Measurements from ENCODE around the gene TPCN2.

The TPCN2 gene

GRCh38 chr11:69151836-69152235, 103.1 kb downstream of the TPCN2 start:
- DNase-seq (ENCODE audit: low read depth): no peak

GRCh38 chr11:69152733-69153421, 104.1 kb downstream of the TPCN2 start:
- DNase-seq (ENCODE audit: low read depth): no peak

- DNase-seq (ENCODE audit: low read depth): no peak
Observed at GRCh38 chr11:69153661-69154060, 104.9 kb downstream of the TPCN2 start.

- no peak for DNase-seq (ENCODE audit: low read depth)
Observed at GRCh38 chr11:69154211-69154913, 105.6 kb downstream of the TPCN2 start.

GRCh38 chr11:69154938-69155301, 106.2 kb downstream of the TPCN2 start:
- no peak for DNase-seq (ENCODE audit: low read depth)

GRCh38 chr11:69155302-69156234, 106.8 kb downstream of the TPCN2 start, which contains the start of gene SMIM38:
SMIM38 (plus strand) TSS chr11:69155935; CDS start chr11:69157847, 1,912 bp downstream.
- no peak for DNase-seq (ENCODE audit: low read depth)

- DNase-seq (ENCODE audit: low read depth): no peak
Observed at GRCh38 chr11:69156235-69156639, 107.5 kb downstream of the TPCN2 start.

- no peak for DNase-seq (ENCODE audit: low read depth)
Observed at GRCh38 chr11:69156673-69157155, 108.0 kb downstream of the TPCN2 start.

- DNase-seq (ENCODE audit: low read depth): no peak
Observed at GRCh38 chr11:69157156-69157821, 108.6 kb downstream of the TPCN2 start.

- DNase-seq (ENCODE audit: low read depth): no peak
Observed at GRCh38 chr11:69157822-69158231, 109.1 kb downstream of the TPCN2 start.

GRCh38 chr11:69158301-69159149, 109.8 kb downstream of the TPCN2 start:
- no peak for DNase-seq (ENCODE audit: low read depth)

- no peak for DNase-seq (ENCODE audit: low read depth)
Observed at GRCh38 chr11:69159150-69159852, 110.6 kb downstream of the TPCN2 start.

- DNase-seq (ENCODE audit: low read depth): no peak
Observed at GRCh38 chr11:69160296-69161116, 111.8 kb downstream of the TPCN2 start.

GRCh38 chr11:69161117-69161407, 112.3 kb downstream of the TPCN2 start:
- DNase-seq (ENCODE audit: low read depth): no peak

- no peak for DNase-seq (ENCODE audit: low read depth)
Observed at GRCh38 chr11:69162505-69162904, 113.8 kb downstream of the TPCN2 start.

- no peak for DNase-seq (ENCODE audit: low read depth)
Observed at GRCh38 chr11:69163842-69164241, 115.1 kb downstream of the TPCN2 start.

GRCh38 chr11:69164824-69165223, 116.1 kb downstream of the TPCN2 start:
- DNase-seq (ENCODE audit: low read depth): no peak

GRCh38 chr11:69165775-69166174, 117.0 kb downstream of the TPCN2 start:
- DNase-seq (ENCODE audit: low read depth): no peak

Measured in GM04503 (cell line).